Pancreas (tissue), 10 donors: ENCODE measurements around the gene STK39. TPM values are rescaled to one million over a fixed set of nuclear protein-coding genes. Genes with fewer than 3 reads are reported as not detected.

Experiments
- ATAC-seq, 4 donors: fragments of 200-7000 bp; cut with Tn5 transposase; one replicate each; pipeline versions ENCODE4 v1.8.0 to v1.9.1; 2020; ENCODE audit warnings: mild to moderate bottlenecking in 4 of 4, moderate library complexity in 4 of 4
- DNase-seq, 6 donors: peaks; one replicate each; pipeline ENCODE4 v3.0.0-alpha.2; 2020
- FAIRE-seq: peaks from 2 replicates; lab custom pipeline; 2012; peaks lifted over from hg19 to GRCh38; lab: Jason Lieb, UNC
- H3K27ac ChIP-seq, 4 donors: fragments of 200-600 bp; sonication (generic); 1 replicate in 3 of 4; 2 replicates in 1 of 4; pipeline versions ENCODE4 v1.5.0 to v1.8.0; 2020
- H3K27me3 ChIP-seq, 4 donors: fragments of 200-600 bp; one replicate each; pipeline ENCODE4 v1.8.0; 2021
- H3K36me3 ChIP-seq, 3 donors: fragments of 200-600 bp; sonication (generic) in 1 of 3; one replicate each; pipeline versions ENCODE4 v1.5.0 to v1.8.0; 2020 to 2021
- H3K4me1 ChIP-seq, 3 donors: fragments of 200-600 bp; one replicate each; pipeline ENCODE4 v1.8.0; 2021
- H3K4me3 ChIP-seq, 4 donors: fragments of 200-600 bp; sonication (generic) in 2 of 4; one replicate each; pipeline versions ENCODE4 v1.5.0 to v1.8.0; 2020 to 2021
- H3K9me3 ChIP-seq, 4 donors: fragments of 200-600 bp; one replicate each; pipeline ENCODE4 v1.8.0; 2021
- CTCF ChIP-seq, 4 donors: fragments of 200-600 bp; sonication (generic) in 3 of 4; IDR thresholded peaks; one replicate each; pipeline versions ENCODE4 v1.5.0 to v1.8.0; 2021; ENCODE audit warnings: antibody characterized with exemption in 4 of 4
- WGBS, 2 donors: extraction: QIAGEN DNeasy Blood & Tissue Kit; methylation state at CpG; one replicate each; pipeline ENCODE4 v1.1.7; 2013; 5-methylcytosine and 5-hydroxymethylcytosine counted together
- intact Hi-C, 3 donors: fragments of 100-400 bp; cut with DNase I; formaldehyde crosslinking; loops; one replicate each; pipeline versions ENCODE4 v1.11.1 to v1.14.2; 2022
- polyA plus RNA-seq, 2 donors: library from polyadenylated mRNA; stranded (reverse); fragments of 200-250 nt; gene quantifications; one replicate each; pipeline ENCODE4 v1.2.3, GENCODE V29; 2013
- total RNA-seq, 6 donors: library from RNA; stranded (reverse); fragmentation: NEBNext Ultra II Directional in 4 of 6; extraction: Animal tissue kit (Norgen Biotek cat#: 25700) in 4 of 6; gene quantifications; one replicate each; pipeline versions ENCODE4 v1.2.1 to v1.2.4, GENCODE V29; 2021 to 2023
- donor health status: healthy with polysubstance abuse.
- donor health status: DM: no; HTN: no; CAD: no; lungs with moderate emphysema.
- donor health status: DM: no; HTN: no; CAD: no.
- donor health status: control.
- donor health status: control.
- donor health status: Bipolar disorder and iron deficiency.
- donor health status: DM: yes; HTN: yes; CAD: no.
- donor health status: DM: no; HTN: no; CAD: no.
- donor health status: DM: no; HTN: no; CAD: no.
- donor health status: DM: yes; HTN: yes; CAD: no.

STK39 gene
- total and polyA plus RNA-seq, 8 donors = 9.5 to 23.1 (median 15.5) TPM

GRCh38 chr2:167966937-167967913 is 280.2 kb downstream of the STK39 start:
- DNase-seq (no peak), ATAC-seq (peak in 1 of 4 donors; percentile 43), FAIRE-seq (no peak)
- H3K27me3 ChIP-seq = no peaks in the 10 kb centered on the region
- intact Hi-C loops = no loop called here
- no peak overlapping the region for H3K27ac ChIP-seq
- no peaks in the 10 kb centered on the region for H3K4me1 ChIP-seq
- no peak for TF ChIP-seq CTCF (IDR thresholded peaks at IDR 0.05)
- peaks cover 0 to 4% (median 0%) of the 10 kb centered on the region in 3 donors for H3K36me3 ChIP-seq
- no peak overlapping the region for H3K4me3 ChIP-seq
- H3K9me3 ChIP-seq = no peaks in the 10 kb centered on the region
- WGBS, 2 donors = 89 to 92% methylated on average over 9 of the region's 9 CpGs

- intact Hi-C loops = no loop called here
- Histone ChIP-seq H3K9me3 (no peaks in the 10 kb centered on the region), H3K4me1 (no peaks in the 10 kb centered on the region), H3K4me3 (no peak overlapping the region), H3K27me3 (no peaks in the 10 kb centered on the region), H3K27ac (no peak overlapping the region), H3K36me3 (peaks cover 0 to 4% (median 0%) of the 10 kb centered on the region in 3 donors)
- DNase-seq (no peak), ATAC-seq (no peak), FAIRE-seq (no peak)
- WGBS, 2 donors = 92 to 93% methylated on average over 5 of the region's 5 CpGs
- no peak for TF ChIP-seq CTCF (IDR thresholded peaks at IDR 0.05)
These were observed 281.3 kb downstream of the STK39 start for GRCh38 chr2:167965907-167966761.

- Histone ChIP-seq H3K36me3 (peaks cover 0 to 4% (median 0%) of the 10 kb centered on the region in 3 donors), H3K27me3 (no peaks in the 10 kb centered on the region), H3K27ac (no peak overlapping the region), H3K4me1 (no peaks in the 10 kb centered on the region), H3K9me3 (no peaks in the 10 kb centered on the region), H3K4me3 (no peak overlapping the region)
- FAIRE-seq = no peak
- ATAC-seq = no peak
- TF ChIP-seq CTCF (IDR thresholded peaks at IDR 0.05) = no peak
- 86 to 88% methylated on average over 5 of the region's 5 CpGs for WGBS, 2 donors
- intact Hi-C loops = no loop called here
- DNase-seq = no peak
These were observed 282.6 kb downstream of the STK39 start for GRCh38 chr2:167964650-167965413.

- Histone ChIP-seq H3K27ac (no peak overlapping the region), H3K4me3 (no peak overlapping the region), H3K36me3 (peaks cover 0 to 4% (median 0%) of the 10 kb centered on the region in 3 donors), H3K4me1 (no peaks in the 10 kb centered on the region), H3K27me3 (no peaks in the 10 kb centered on the region), H3K9me3 (no peaks in the 10 kb centered on the region)
- ATAC-seq (no peak), DNase-seq (no peak), FAIRE-seq (no peak)
- intact Hi-C loops = no loop called here
- no peak for TF ChIP-seq CTCF (IDR thresholded peaks at IDR 0.05)
- WGBS, 2 donors = 95 to 98% methylated on average over 9 of the region's 9 CpGs
These were observed 283.3 kb downstream of the STK39 start for GRCh38 chr2:167963899-167964649.
